K562 (cell line): ENCODE measurements around the gene LCE2C. TPM values are rescaled to one million over a fixed set of nuclear protein-coding genes. Genes with fewer than 3 reads are reported as not detected.

Experiments
- ATAC-seq: fragments of 200-7000 bp; cut with Tn5 transposase; 3 replicates; pipeline ENCODE4 v1.9.1; 2020; ENCODE audit warnings: moderate library complexity
- BruUV-seq: library from RNA; stranded (reverse); fragments of 400-500 nt; replicated peaks from 2 replicates; lab custom pipeline; 2021; lab: Mats Ljungman, UMichigan
- CTCF ChIA-PET: fragments of 300-600 bp; formaldehyde crosslinking; extraction: SDS; loops from one replicate; lab custom pipeline; 2021; ENCODE audit warnings: low intra/inter-chr PET ratio; lab: Yijun Ruan, JAX
- POLR2A ChIA-PET: fragments of 300-600, 350-650 bp; sonication (Branson Sonifier 250); formaldehyde crosslinking; extraction: SDS; loops from one replicate; lab custom pipeline; 2021; ENCODE audit warnings: antibody characterized with exemption, inconsistent platforms; lab: Yijun Ruan, JAX
- DNase-seq, 4 experiments: peaks; one replicate each; pipeline versions ENCODE4 v3.0.0 to v3.0.0-alpha.2; 2011 to 2018; ENCODE audit warnings: low spot score in 3 of 4, mixed read lengths in 3 of 4; ENCODE audit errors: extremely low read depth in 1 of 4
- FAIRE-seq: peaks from 2 replicates; lab custom pipeline; 2011; peaks lifted over from hg19 to GRCh38; lab: Jason Lieb, UNC
- H2AFZ ChIP-seq: 2 replicates; pipeline ENCODE4 v1.6.0; 2011; ENCODE audit warnings: low read depth, low read length, control low read depth, inconsistent platforms
- H3K27ac ChIP-seq: fragments of 200-600 bp; 3 replicates; pipeline ENCODE4 v1.8.0; 2011; ENCODE audit warnings: low read depth, mild to moderate bottlenecking, control low read depth, inconsistent platforms, low read length, moderate library complexity, mixed read lengths; ENCODE audit errors: extremely low read depth
- H3K27me3 ChIP-seq, 2 experiments: fragments of 300-600 bp in 1 of 2; 2 replicates in 1 of 2; 3 replicates in 1 of 2; pipeline versions ENCODE4 v1.6.0 to v1.8.0; 2011; ENCODE audit warnings: inconsistent platforms in 2 of 2, low read length in 2 of 2, mild to moderate bottlenecking in 1 of 2, mixed read lengths in 1 of 2, moderate library complexity in 1 of 2; ENCODE audit not compliant: control insufficient read depth in 2 of 2, insufficient read depth in 2 of 2
- H3K36me3 ChIP-seq: fragments of 300-600 bp; 3 replicates; pipeline ENCODE4 v1.8.0; 2011; ENCODE audit warnings: mild to moderate bottlenecking, low read length, inconsistent platforms; ENCODE audit not compliant: control insufficient read depth, insufficient read depth
- H3K4me1 ChIP-seq, 2 experiments: fragments of 200-600 bp in 1 of 2; replicated peaks in 1 of 2; 2 replicates in 1 of 2; 3 replicates in 1 of 2; pipeline versions ENCODE4 v1.5.1 to v1.8.0; 2011; ENCODE audit warnings: inconsistent platforms in 2 of 2, low read length in 2 of 2, mild to moderate bottlenecking in 1 of 2, mixed read lengths in 1 of 2, moderate library complexity in 1 of 2; ENCODE audit not compliant: control insufficient read depth in 2 of 2, insufficient read depth in 2 of 2
- H3K4me2 ChIP-seq: 2 replicates; pipeline ENCODE4 v1.6.1; 2011; ENCODE audit warnings: low read length, control low read depth, inconsistent platforms, mixed read lengths; ENCODE audit not compliant: insufficient read depth
- H3K4me3 ChIP-seq: fragments of 200-600 bp; sonication (generic), shearing (Covaris generic); 2 replicates; pipeline ENCODE4 v1.5.1; 2016; ENCODE audit warnings: control low read depth, inconsistent platforms
- H3K79me2 ChIP-seq: fragments of 200-600 bp; 3 replicates; pipeline ENCODE4 v1.8.0; 2011; ENCODE audit warnings: low read length, inconsistent platforms; ENCODE audit not compliant: control insufficient read depth, insufficient read depth
- H3K9ac ChIP-seq, 2 experiments: 2 replicates each; pipeline versions ENCODE4 v1.6.0 to v1.6.1; 2011; ENCODE audit warnings: low read depth in 2 of 2, low read length in 2 of 2, control low read depth in 1 of 2, inconsistent platforms in 1 of 2, mild to moderate bottlenecking in 1 of 2, mixed read lengths in 1 of 2; ENCODE audit not compliant: insufficient read depth in 1 of 2
- H3K9me1 ChIP-seq: one replicate; pipeline ENCODE4 v1.6.0; 2011; ENCODE audit warnings: inconsistent platforms, mild to moderate bottlenecking, low read length, moderate library complexity; ENCODE audit not compliant: control insufficient read depth, insufficient read depth
- H3K9me3 ChIP-seq: replicated peaks from 2 replicates; pipeline ENCODE4 v1.5.1; 2011; ENCODE audit warnings: low read depth, low read length, inconsistent platforms; ENCODE audit not compliant: control insufficient read depth, insufficient read depth
- H4K20me1 ChIP-seq: replicated peaks from 2 replicates; pipeline ENCODE4 v1.6.1; 2011; ENCODE audit warnings: low read length, inconsistent platforms, mixed read lengths; ENCODE audit not compliant: control insufficient read depth, insufficient read depth
- BRCA1 ChIP-seq, 2 experiments: fragments of 450-650 bp in 1 of 2; sonication (generic) in 1 of 2; formaldehyde crosslinking in 1 of 2; IDR thresholded peaks; 2 replicates each; pipeline versions ENCODE4 v1.5.0 to v1.6.1; 2017 to 2020; ENCODE audit warnings: mild to moderate bottlenecking in 1 of 2, missing genetic modification reagents in 1 of 2
- CCAR2 ChIP-seq: fragments of 200-400 bp; formaldehyde crosslinking; IDR thresholded peaks from 2 replicates; pipeline ENCODE4 v1.6.1; 2017; ENCODE audit warnings: mild to moderate bottlenecking, low read depth, low read length
- CHD1 ChIP-seq: fragments of 200-600 bp; sonication (generic); IDR thresholded peaks from one replicate; pipeline ENCODE4 v1.6.1; 2012; ENCODE audit warnings: mild to moderate bottlenecking, moderate library complexity, low read length, inconsistent platforms
- DDX20 ChIP-seq: fragments of 450-650 bp; IDR thresholded peaks from 2 replicates; pipeline ENCODE4 v1.6.1; 2016; ENCODE audit warnings: missing genetic modification characterization, low read depth, mild to moderate bottlenecking, missing compliant biosample characterization, moderate library complexity
- MBD1 ChIP-seq: fragments of 250-450 bp; sonication (Bioruptor Pico); IDR thresholded peaks from 2 replicates; pipeline ENCODE4 v1.8.0; 2022; ENCODE audit warnings: inconsistent platforms
- MCM2 ChIP-seq: fragments of 450-650 bp; IDR thresholded peaks from 2 replicates; pipeline ENCODE4 v1.6.1; 2017; ENCODE audit warnings: low read depth, mild to moderate bottlenecking
- MCM3 ChIP-seq: fragments of 450-650 bp; IDR thresholded peaks from 2 replicates; pipeline ENCODE4 v1.6.1; 2016
- NCOA4 ChIP-seq: fragments of 450-650 bp; IDR thresholded peaks from 2 replicates; pipeline ENCODE4 v1.6.1; 2018; ENCODE audit warnings: mild to moderate bottlenecking; ENCODE audit not compliant: partially characterized antibody
- NFYB ChIP-seq: IDR thresholded peaks from 2 replicates; pipeline ENCODE4 v1.6.1; 2011; ENCODE audit warnings: mild to moderate bottlenecking, moderate library complexity; ENCODE audit not compliant: insufficient read length; ENCODE audit errors: extremely low read depth
- PHB2 ChIP-seq: fragments of 450-650 bp; IDR thresholded peaks from 2 replicates; pipeline ENCODE4 v1.6.1; 2017; ENCODE audit warnings: low read depth
- SRSF1 ChIP-seq: fragments of 200-400 bp; formaldehyde crosslinking; IDR thresholded peaks from 2 replicates; pipeline ENCODE4 v1.6.1; 2017; ENCODE audit warnings: mild to moderate bottlenecking, low read depth, low read length, moderate library complexity
- ZNF217 ChIP-seq: sonication (generic); formaldehyde crosslinking; IDR thresholded peaks from 2 replicates; pipeline ENCODE4 v1.8.0; 2022; ENCODE audit warnings: mild to moderate bottlenecking, missing genetic modification reagents
- ZNF57 ChIP-seq: fragments of 450-650 bp; formaldehyde crosslinking; IDR thresholded peaks from 2 replicates; pipeline ENCODE4 v1.4.0; 2020; ENCODE audit warnings: mild to moderate bottlenecking, moderate library complexity
- WGBS: fragments of 100-300 bp; shearing (Covaris generic); methylation state at CpG from one replicate; pipeline ENCODE4 v1.1.6; 2016; ENCODE audit warnings: low coverage, mixed read lengths; ENCODE audit not compliant: insufficient coverage; ENCODE audit errors: missing lambda C conversion rate; 5-methylcytosine and 5-hydroxymethylcytosine counted together
- in situ Hi-C: fragments of 300-500 bp; cut with MboI; formaldehyde crosslinking; loops from 4 replicates; pipeline ENCODE4 v1.15.0; 2018; ENCODE audit warnings: inconsistent platforms, mixed read lengths
- intact Hi-C: fragments of 100-400 bp; cut with micrococcal nuclease; formaldehyde crosslinking; loops from 2 replicates; pipeline ENCODE4 v1.14.2; 2022
- polyA plus RNA-seq, 8 experiments: library from polyadenylated mRNA; depleted of rRNA in 4 of 8; stranded (reverse) in 5 of 8; unstranded in 3 of 8; fragments of >200 nt; fragmentation: Nextera tagmentation in 2 of 8; fragmentation: Illumina TruSeq in 1 of 8; extraction: Ambion mirVana in 2 of 8; extraction: Trizol in 1 of 8; gene quantifications; 2 replicates each; pipeline versions ENCODE4 v1.2.1 to v1.2.3, GENCODE V29; 2011 to 2014; ENCODE audit warnings: inconsistent platforms in 1 of 8, missing spikeins in 1 of 8
- total RNA-seq, 7 experiments: library from RNA; depleted of rRNA in 6 of 7; stranded (reverse); fragments of >200 nt in 6 of 7; fragmentation: Illumina TruSeq in 2 of 7; extraction: Trizol in 2 of 7; gene quantifications; 2 replicates each; pipeline versions ENCODE4 v1.2.1 to v1.2.3, GENCODE V29; 2011 to 2021; ENCODE audit warnings: low replicate concordance in 1 of 7
- TF ChIP-seq, protein P1 (sequence below), 2 experiments: fragments of 450-650 bp; IDR thresholded peaks; 2 replicates each; pipeline ENCODE4 v1.6.1; 2018; ENCODE audit warnings: mild to moderate bottlenecking in 2 of 2, low read depth in 1 of 2; ENCODE audit not compliant: partially characterized antibody in 2 of 2
- TF ChIP-seq, protein P2 (sequence below): fragments of 150-350 bp; IDR thresholded peaks from 2 replicates; pipeline ENCODE4 v1.6.1; 2014; ENCODE audit warnings: low read depth, mild to moderate bottlenecking, low read length, borderline replicate concordance

The LCE2C gene
- total and polyA plus RNA-seq, 9 of the 15 experiments (the other 6 are each of a cell fraction or from before 2014, with no cell fraction given) = not detected

DNA sequence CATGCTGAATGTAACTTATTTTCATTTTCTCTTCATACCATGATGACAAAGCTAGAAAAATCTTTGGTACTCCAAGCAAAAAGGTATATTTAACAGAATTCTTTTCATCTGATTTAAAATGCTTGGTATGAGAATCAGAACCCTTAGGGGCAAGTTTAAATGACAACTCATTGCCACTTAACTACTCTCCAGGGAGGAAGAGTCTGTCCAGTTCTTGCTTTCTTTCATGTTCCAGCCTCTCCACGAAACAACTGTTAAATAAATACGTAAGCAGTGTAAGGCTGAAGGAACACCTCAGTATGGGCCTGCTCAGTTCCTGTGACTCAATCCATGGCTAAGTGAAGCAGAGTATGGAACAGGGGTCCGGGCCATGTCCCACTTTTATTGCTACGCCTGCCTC is 24.7 kb downstream of the LCE2C start:
- Histone ChIP-seq H3K79me2 (no peaks in the 10 kb centered on the region), H3K9me3 (no peaks in the 10 kb centered on the region), H3K9ac (no peak overlapping the region), H4K20me1 (no peaks in the 10 kb centered on the region), H3K27ac (no peak overlapping the region), H3K36me3 (no peaks in the 10 kb centered on the region), H3K4me1 (no peaks in the 10 kb centered on the region), H3K4me2 (no peak overlapping the region), H2AFZ (no peak overlapping the region), H3K4me3 (no peak overlapping the region), H3K9me1 (no peaks in the 10 kb centered on the region), H3K27me3 (no peaks in the 10 kb centered on the region)
- ChIA-PET CTCF (no interaction called here), POLR2A (no interaction called here)
- FAIRE-seq (no peak), ATAC-seq (no peak), DNase-seq (no peak)
- in situ Hi-C loops = no loop called here
- intact Hi-C loops = no loop called here
- no TSS peak for BruUV-seq
- WGBS = 2% methylated on average over 4 of the region's 4 CpGs
- TF ChIP-seq MCM3 = no peak
- TF ChIP-seq BRCA1 (IDR thresholded peaks at IDR 0.05) = no peak
- no peak for TF ChIP-seq BRCA1 (CRISPR knock-in tag; IDR thresholded peaks at IDR 0.05)
- TF ChIP-seq SRSF1 = no peak
- TF ChIP-seq, protein P1, sequence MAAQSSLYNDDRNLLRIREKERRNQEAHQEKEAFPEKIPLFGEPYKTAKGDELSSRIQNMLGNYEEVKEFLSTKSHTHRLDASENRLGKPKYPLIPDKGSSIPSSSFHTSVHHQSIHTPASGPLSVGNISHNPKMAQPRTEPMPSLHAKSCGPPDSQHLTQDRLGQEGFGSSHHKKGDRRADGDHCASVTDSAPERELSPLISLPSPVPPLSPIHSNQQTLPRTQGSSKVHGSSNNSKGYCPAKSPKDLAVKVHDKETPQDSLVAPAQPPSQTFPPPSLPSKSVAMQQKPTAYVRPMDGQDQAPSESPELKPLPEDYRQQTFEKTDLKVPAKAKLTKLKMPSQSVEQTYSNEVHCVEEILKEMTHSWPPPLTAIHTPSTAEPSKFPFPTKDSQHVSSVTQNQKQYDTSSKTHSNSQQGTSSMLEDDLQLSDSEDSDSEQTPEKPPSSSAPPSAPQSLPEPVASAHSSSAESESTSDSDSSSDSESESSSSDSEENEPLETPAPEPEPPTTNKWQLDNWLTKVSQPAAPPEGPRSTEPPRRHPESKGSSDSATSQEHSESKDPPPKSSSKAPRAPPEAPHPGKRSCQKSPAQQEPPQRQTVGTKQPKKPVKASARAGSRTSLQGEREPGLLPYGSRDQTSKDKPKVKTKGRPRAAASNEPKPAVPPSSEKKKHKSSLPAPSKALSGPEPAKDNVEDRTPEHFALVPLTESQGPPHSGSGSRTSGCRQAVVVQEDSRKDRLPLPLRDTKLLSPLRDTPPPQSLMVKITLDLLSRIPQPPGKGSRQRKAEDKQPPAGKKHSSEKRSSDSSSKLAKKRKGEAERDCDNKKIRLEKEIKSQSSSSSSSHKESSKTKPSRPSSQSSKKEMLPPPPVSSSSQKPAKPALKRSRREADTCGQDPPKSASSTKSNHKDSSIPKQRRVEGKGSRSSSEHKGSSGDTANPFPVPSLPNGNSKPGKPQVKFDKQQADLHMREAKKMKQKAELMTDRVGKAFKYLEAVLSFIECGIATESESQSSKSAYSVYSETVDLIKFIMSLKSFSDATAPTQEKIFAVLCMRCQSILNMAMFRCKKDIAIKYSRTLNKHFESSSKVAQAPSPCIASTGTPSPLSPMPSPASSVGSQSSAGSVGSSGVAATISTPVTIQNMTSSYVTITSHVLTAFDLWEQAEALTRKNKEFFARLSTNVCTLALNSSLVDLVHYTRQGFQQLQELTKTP (IDR thresholded peaks at IDR 0.05; ENCODE audit: low read depth in 1 of 2, partially characterized antibody in 2 of 2) = no peak
- no peak for TF ChIP-seq MBD1 (CRISPR knock-in tag)
- TF ChIP-seq CHD1 = no peak
- no peak for TF ChIP-seq NCOA4
- no peak for TF ChIP-seq MCM2
- no peak for TF ChIP-seq ZNF57
- no peak for TF ChIP-seq NFYB
- TF ChIP-seq, protein P2, sequence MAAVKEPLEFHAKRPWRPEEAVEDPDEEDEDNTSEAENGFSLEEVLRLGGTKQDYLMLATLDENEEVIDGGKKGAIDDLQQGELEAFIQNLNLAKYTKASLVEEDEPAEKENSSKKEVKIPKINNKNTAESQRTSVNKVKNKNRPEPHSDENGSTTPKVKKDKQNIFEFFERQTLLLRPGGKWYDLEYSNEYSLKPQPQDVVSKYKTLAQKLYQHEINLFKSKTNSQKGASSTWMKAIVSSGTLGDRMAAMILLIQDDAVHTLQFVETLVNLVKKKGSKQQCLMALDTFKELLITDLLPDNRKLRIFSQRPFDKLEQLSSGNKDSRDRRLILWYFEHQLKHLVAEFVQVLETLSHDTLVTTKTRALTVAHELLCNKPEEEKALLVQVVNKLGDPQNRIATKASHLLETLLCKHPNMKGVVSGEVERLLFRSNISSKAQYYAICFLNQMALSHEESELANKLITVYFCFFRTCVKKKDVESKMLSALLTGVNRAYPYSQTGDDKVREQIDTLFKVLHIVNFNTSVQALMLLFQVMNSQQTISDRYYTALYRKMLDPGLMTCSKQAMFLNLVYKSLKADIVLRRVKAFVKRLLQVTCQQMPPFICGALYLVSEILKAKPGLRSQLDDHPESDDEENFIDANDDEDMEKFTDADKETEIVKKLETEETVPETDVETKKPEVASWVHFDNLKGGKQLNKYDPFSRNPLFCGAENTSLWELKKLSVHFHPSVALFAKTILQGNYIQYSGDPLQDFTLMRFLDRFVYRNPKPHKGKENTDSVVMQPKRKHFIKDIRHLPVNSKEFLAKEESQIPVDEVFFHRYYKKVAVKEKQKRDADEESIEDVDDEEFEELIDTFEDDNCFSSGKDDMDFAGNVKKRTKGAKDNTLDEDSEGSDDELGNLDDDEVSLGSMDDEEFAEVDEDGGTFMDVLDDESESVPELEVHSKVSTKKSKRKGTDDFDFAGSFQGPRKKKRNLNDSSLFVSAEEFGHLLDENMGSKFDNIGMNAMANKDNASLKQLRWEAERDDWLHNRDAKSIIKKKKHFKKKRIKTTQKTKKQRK = no peak
- TF ChIP-seq PHB2 = no peak
- TF ChIP-seq ZNF217 (CRISPR knock-in tag) = no peak
- no peak for TF ChIP-seq CCAR2
- no peak for TF ChIP-seq DDX20 (tag)
